Frontal cortex (tissue), 4 donors: Measurements from ENCODE around the gene MN1. TPM values are rescaled to one million over a fixed set of nuclear protein-coding genes. Genes with fewer than 3 reads are reported as not detected.

ENCODE experiments used
- DNase-seq, 2 donors: peaks; one replicate each; pipeline ENCODE4 v3.0.0; 2012; ENCODE audit warnings: low spot score in 2 of 2
- FAIRE-seq: peaks from 2 replicates; lab custom pipeline; 2012; peaks lifted over from hg19 to GRCh38; lab: Jason Lieb, UNC
- total RNA-seq: library from RNA; depleted of rRNA; stranded (reverse); fragments of >200 nt; gene quantifications from one replicate; pipeline ENCODE4 v1.2.3, GENCODE V29; 2014
- donor health status: control.
- donor health status: control.
- donor health status: control.

Gene MN1
- total RNA-seq, 1 donor from 2014 or later, result 26.5 TPM

- FAIRE-seq, result no peak
- no peak for DNase-seq
These were observed 77.4 kb downstream of the MN1 start for GRCh38 chr22:27724157-27724556.

- no peak for FAIRE-seq
- no peak for DNase-seq
These were observed 77.8 kb downstream of the MN1 start for GRCh38 chr22:27723708-27724107.

- DNase-seq (no peak), FAIRE-seq (no peak)
These were observed 78.4 kb downstream of the MN1 start for GRCh38 chr22:27723158-27723557.

- FAIRE-seq, result no peak
These were observed 80.7 kb downstream of the MN1 start for GRCh38 chr22:27720860-27721259.

GRCh38 chr22:27719535-27720227 is 81.9 kb downstream of the MN1 start:
- no peak for FAIRE-seq

More at GRCh38 chr22:27720860-27721259, 80.7 kb downstream of the MN1 start:
- DNase-seq, result no peak

GRCh38 chr22:27719036-27719347 is 82.6 kb downstream of the MN1 start:
- DNase-seq (no peak), FAIRE-seq (no peak)

More at GRCh38 chr22:27719535-27720227, 81.9 kb downstream of the MN1 start:
- peak in 1 of 2 donors; percentile 24 for DNase-seq

- DNase-seq (peak in 1 of 2 donors; percentile 59), FAIRE-seq (no peak)
These were observed 83.1 kb downstream of the MN1 start for GRCh38 chr22:27718186-27719035.

GRCh38 chr22:27717094-27717493 is 84.5 kb downstream of the MN1 start:
- FAIRE-seq (no peak), DNase-seq (no peak)

- FAIRE-seq (no peak), DNase-seq (no peak)
These were observed 85.5 kb downstream of the MN1 start for GRCh38 chr22:27716074-27716473.

GRCh38 chr22:27715106-27715505 is 86.5 kb downstream of the MN1 start:
- peak; percentile 45 to 52 for DNase-seq
- FAIRE-seq, result no peak

GRCh38 chr22:27714068-27714467 is 87.5 kb downstream of the MN1 start:
- no peak for DNase-seq
- FAIRE-seq, result no peak

- no peak for DNase-seq
These were observed 88.1 kb downstream of the MN1 start for GRCh38 chr22:27713461-27713860.

GRCh38 chr22:27711756-27712155 is 89.8 kb downstream of the MN1 start:
- DNase-seq, result no peak
- no peak for FAIRE-seq

More at GRCh38 chr22:27713461-27713860, 88.1 kb downstream of the MN1 start:
- FAIRE-seq, result no peak

GRCh38 chr22:27711012-27711411 is 90.5 kb downstream of the MN1 start:
- DNase-seq (no peak), FAIRE-seq (no peak)

- DNase-seq (no peak), FAIRE-seq (no peak)
These were observed 91.5 kb downstream of the MN1 start for GRCh38 chr22:27709919-27710675.

GRCh38 chr22:27706489-27706888 is 95.1 kb downstream of the MN1 start:
- DNase-seq (no peak), FAIRE-seq (no peak)

GRCh38 chr22:27705408-27706080 is 96.0 kb downstream of the MN1 start:
- no peak for FAIRE-seq
- DNase-seq, result no peak

- DNase-seq (no peak), FAIRE-seq (no peak)
These were observed 97.0 kb downstream of the MN1 start for GRCh38 chr22:27704581-27704980.

GRCh38 chr22:27699383-27700019 is 102.1 kb downstream of the MN1 start:
- FAIRE-seq, result no peak
- no peak for DNase-seq

- FAIRE-seq, result no peak
- no peak for DNase-seq
These were observed 102.7 kb downstream of the MN1 start for GRCh38 chr22:27698813-27699212.
